ENCODE measurements around the gene ETV3L.
"Not testable (repeated sequence)": the region's sequence is repeated elsewhere in the genome, so short reads cannot be mapped to it uniquely, and the experiment has no call there.

Gene ETV3L

DNA sequence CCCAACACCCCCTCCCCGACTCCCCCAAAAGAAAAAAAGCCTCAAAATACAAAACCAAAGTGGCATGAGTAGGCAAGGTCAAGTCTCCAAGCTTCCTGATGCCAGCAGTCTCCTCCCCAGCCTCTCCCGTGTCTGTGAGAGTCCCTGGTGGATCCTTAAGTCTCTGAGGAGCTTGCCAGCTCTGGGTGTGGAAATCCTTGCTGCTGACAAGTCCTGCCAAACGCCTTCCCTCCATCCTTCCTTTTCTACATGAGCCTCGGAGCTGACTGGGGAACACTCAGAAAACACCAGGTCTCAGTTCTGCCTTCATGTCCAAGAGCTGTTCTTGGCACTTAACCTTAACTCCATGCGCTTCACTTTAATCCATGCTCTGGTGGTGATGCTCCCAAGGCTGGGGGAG lies 3.7 kb upstream of the ETV3L start:
- no peak overlapping the region for H3K4me3 ChIP-seq (ENCODE audit: control insufficient read depth, low read depth, low read length)
- DNase-seq (ENCODE audit: low read depth) = no peak
- TF ChIP-seq CTCF (conservative IDR thresholded peaks at IDR 0.05; ENCODE audit: control insufficient read depth, insufficient read depth, low read depth, low read length) = no peak

GRCh38 chr1:157101149-157101548 lies 1.5 kb upstream of the ETV3L start:
- no peak for TF ChIP-seq CTCF (conservative IDR thresholded peaks at IDR 0.05; ENCODE audit: control insufficient read depth, insufficient read depth, low read depth, low read length)
- DNase-seq (ENCODE audit: low read depth) = no peak
- H3K4me3 ChIP-seq (ENCODE audit: control insufficient read depth, low read depth, low read length) = no peak overlapping the region

- not testable (repeated sequence) for H3K4me3 ChIP-seq (ENCODE audit: control insufficient read depth, low read depth, low read length); DNase-seq (ENCODE audit: low read depth)
Observed at GRCh38 chr1:157098987-157099632, 498 bp downstream of the ETV3L start.

- H3K4me3 ChIP-seq (ENCODE audit: control insufficient read depth, low read depth, low read length) = no peak overlapping the region
- DNase-seq (ENCODE audit: low read depth) = no peak
- no peak for TF ChIP-seq CTCF (conservative IDR thresholded peaks at IDR 0.05; ENCODE audit: control insufficient read depth, insufficient read depth, low read depth, low read length)
Observed at GRCh38 chr1:157098519-157098918, 1.1 kb downstream of the ETV3L start.

DNA sequence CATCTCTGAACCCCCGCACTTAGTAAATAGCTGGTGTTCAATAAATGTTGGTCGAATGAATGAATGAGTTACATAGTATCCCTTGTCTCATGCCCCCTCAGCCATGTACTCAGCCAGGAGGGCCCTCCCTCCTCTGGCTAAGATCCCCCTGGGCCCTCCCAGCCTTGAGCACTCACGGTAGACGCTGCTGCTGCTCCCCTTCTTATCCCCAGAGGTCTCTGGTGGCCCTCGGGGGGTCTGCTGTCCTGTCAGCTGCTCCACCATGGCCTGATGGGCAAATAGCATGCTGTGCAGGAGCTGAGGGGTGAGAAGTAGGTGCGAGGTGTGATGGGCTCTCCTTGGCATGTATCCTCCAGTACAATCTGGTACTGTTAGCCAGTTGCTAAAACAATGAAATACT lies 1.9 kb downstream of the ETV3L start:
- H3K4me3 ChIP-seq (ENCODE audit: control insufficient read depth, low read depth, low read length) = no peak overlapping the region
- no peak for DNase-seq (ENCODE audit: low read depth)
- TF ChIP-seq CTCF (conservative IDR thresholded peaks at IDR 0.05; ENCODE audit: control insufficient read depth, insufficient read depth, low read depth, low read length) = no peak

GRCh38 chr1:157096881-157097280 lies 2.7 kb downstream of the ETV3L start:
- no peak for DNase-seq (ENCODE audit: low read depth)
- TF ChIP-seq CTCF (conservative IDR thresholded peaks at IDR 0.05; ENCODE audit: control insufficient read depth, insufficient read depth, low read depth, low read length) = no peak
- no peak overlapping the region for H3K4me3 ChIP-seq (ENCODE audit: control insufficient read depth, low read depth, low read length)

GRCh38 chr1:157095551-157095950 lies 4.1 kb downstream of the ETV3L start:
- no peak overlapping the region for H3K4me3 ChIP-seq (ENCODE audit: control insufficient read depth, low read depth, low read length)
- TF ChIP-seq CTCF (conservative IDR thresholded peaks at IDR 0.05; ENCODE audit: control insufficient read depth, insufficient read depth, low read depth, low read length) = no peak
- no peak for DNase-seq (ENCODE audit: low read depth)

Data from fibroblast of mammary gland (primary cell).